ENCODE measurements around the gene HHLA2. TPM values are rescaled to one million over a fixed set of nuclear protein-coding genes. Genes with fewer than 3 reads are reported as not detected.

The HHLA2 gene
- total RNA-seq, 2 donors from 2014 or later, result not detected

DNA sequence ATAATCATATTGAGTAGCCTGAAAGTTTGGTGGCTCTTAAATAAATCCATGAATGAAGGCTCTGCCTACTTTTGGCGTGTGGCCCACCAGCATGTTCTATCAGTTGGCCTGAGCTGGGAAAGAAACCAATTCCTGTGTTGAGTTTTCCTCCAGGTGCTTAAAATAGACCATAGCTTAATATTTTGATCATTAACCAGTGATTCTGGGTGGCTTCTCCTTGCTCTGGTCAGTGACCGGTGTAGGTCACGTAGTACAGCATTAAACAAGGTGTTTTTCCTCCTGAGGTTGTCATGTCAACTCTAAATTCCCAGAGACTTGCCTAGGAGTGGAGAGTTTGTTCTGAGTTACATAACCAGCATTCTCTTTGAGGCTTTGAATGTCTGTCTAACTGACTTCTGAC, 1.3 kb downstream of the HHLA2 start:
- H3K9me3 ChIP-seq (ENCODE audit: control insufficient read depth, low read length), result no peaks in the 10 kb centered on the region
- no peak overlapping the region for H3K9ac ChIP-seq (ENCODE audit: extremely low read depth, low read length, poor library complexity, severe bottlenecking)
- H3K9me3 Mint-ChIP-seq, result no peaks in the 10 kb centered on the region
- no peaks in the 10 kb centered on the region for H3K36me3 ChIP-seq (ENCODE audit: control insufficient read depth, insufficient read depth, low read length)
- TF ChIP-seq, protein P1, sequence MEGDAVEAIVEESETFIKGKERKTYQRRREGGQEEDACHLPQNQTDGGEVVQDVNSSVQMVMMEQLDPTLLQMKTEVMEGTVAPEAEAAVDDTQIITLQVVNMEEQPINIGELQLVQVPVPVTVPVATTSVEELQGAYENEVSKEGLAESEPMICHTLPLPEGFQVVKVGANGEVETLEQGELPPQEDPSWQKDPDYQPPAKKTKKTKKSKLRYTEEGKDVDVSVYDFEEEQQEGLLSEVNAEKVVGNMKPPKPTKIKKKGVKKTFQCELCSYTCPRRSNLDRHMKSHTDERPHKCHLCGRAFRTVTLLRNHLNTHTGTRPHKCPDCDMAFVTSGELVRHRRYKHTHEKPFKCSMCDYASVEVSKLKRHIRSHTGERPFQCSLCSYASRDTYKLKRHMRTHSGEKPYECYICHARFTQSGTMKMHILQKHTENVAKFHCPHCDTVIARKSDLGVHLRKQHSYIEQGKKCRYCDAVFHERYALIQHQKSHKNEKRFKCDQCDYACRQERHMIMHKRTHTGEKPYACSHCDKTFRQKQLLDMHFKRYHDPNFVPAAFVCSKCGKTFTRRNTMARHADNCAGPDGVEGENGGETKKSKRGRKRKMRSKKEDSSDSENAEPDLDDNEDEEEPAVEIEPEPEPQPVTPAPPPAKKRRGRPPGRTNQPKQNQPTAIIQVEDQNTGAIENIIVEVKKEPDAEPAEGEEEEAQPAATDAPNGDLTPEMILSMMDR (conservative IDR thresholded peaks at IDR 0.05), result no peak
- H3K27me3 Mint-ChIP-seq (ENCODE audit: insufficient read depth), result no peaks in the 10 kb centered on the region
- H3K4me1 ChIP-seq (ENCODE audit: control insufficient read depth, insufficient read depth, low read length), result no peaks in the 10 kb centered on the region
- no peaks in the 10 kb centered on the region for H3K36me3 Mint-ChIP-seq (ENCODE audit: low read depth)
- H3K4me3 Mint-ChIP-seq, result no peak overlapping the region
- WGBS, 2 experiments (ENCODE audit: insufficient coverage in 1 of 2, insufficient read length in 1 of 2), result 94 to 100% methylated on average over 1 to 3 of the region's 3 CpGs
- H3K27me3 ChIP-seq (ENCODE audit: control insufficient read depth, insufficient read depth, low read length, poor library complexity, severe bottlenecking), result no peaks in the 10 kb centered on the region
- no peak overlapping the region for H3K4me3 ChIP-seq (ENCODE audit: low read length)
- no peak overlapping the region for H3K27ac ChIP-seq (ENCODE audit: low read depth, low read length)
- H3K4me1 Mint-ChIP-seq, result peaks cover 3% of the 10 kb centered on the region
- no peak overlapping the region for H3K27ac Mint-ChIP-seq
- no peak for DNase-seq

DNA sequence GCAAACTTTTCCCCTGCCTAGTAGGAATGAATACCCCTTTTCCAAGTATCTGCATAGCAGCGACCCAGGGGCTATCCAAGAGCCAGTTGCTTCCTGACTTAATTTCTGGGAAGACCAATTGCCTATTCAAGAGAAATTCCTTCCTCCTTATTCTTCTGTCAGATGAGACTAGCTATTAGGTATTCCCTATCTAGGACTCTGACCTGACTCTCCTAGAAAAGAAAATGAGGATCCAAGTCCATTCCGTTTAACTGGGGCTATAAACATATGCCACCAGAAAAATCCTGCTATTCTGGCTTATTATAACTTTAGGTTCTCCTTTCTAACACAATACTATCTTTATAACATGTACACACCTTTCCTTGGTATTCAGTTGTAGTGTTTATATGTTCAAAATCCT, 1.7 kb downstream of the HHLA2 start:
- Histone ChIP-seq H3K36me3 (ENCODE audit: control insufficient read depth, insufficient read depth, low read length) (no peaks in the 10 kb centered on the region), H3K4me1 (ENCODE audit: control insufficient read depth, insufficient read depth, low read length) (no peaks in the 10 kb centered on the region), H3K9me3 (ENCODE audit: control insufficient read depth, low read length) (no peaks in the 10 kb centered on the region), H3K9ac (ENCODE audit: extremely low read depth, low read length, poor library complexity, severe bottlenecking) (no peak overlapping the region), H3K4me3 (ENCODE audit: low read length) (no peak overlapping the region), H3K27me3 (ENCODE audit: control insufficient read depth, insufficient read depth, low read length, poor library complexity, severe bottlenecking) (no peaks in the 10 kb centered on the region), H3K27ac (ENCODE audit: low read depth, low read length) (no peak overlapping the region)
- TF ChIP-seq, protein P1 (conservative IDR thresholded peaks at IDR 0.05), result no peak
- Mint-ChIP-seq H3K9me3 (no peaks in the 10 kb centered on the region), H3K4me1 (peaks cover 3% of the 10 kb centered on the region), H3K36me3 (ENCODE audit: low read depth) (no peaks in the 10 kb centered on the region), H3K4me3 (no peak overlapping the region), H3K27ac (no peak overlapping the region), H3K27me3 (ENCODE audit: insufficient read depth) (no peaks in the 10 kb centered on the region)
- DNase-seq, result no peak
- WGBS, 2 experiments (ENCODE audit: insufficient coverage in 1 of 2, insufficient read length in 1 of 2), result 58 to 73% methylated on average over 1 to 2 of the region's 2 CpGs

- no peak overlapping the region for H3K27ac ChIP-seq (ENCODE audit: low read depth, low read length)
- H3K27me3 ChIP-seq (ENCODE audit: control insufficient read depth, insufficient read depth, low read length, poor library complexity, severe bottlenecking), result no peaks in the 10 kb centered on the region
- Mint-ChIP-seq H3K27me3 (ENCODE audit: insufficient read depth) (no peaks in the 10 kb centered on the region), H3K4me1 (peaks cover 3% of the 10 kb centered on the region), H3K9me3 (no peaks in the 10 kb centered on the region), H3K36me3 (ENCODE audit: low read depth) (no peaks in the 10 kb centered on the region), H3K4me3 (no peak overlapping the region), H3K27ac (no peak overlapping the region)
- no peak overlapping the region for H3K4me3 ChIP-seq (ENCODE audit: low read length)
- no peaks in the 10 kb centered on the region for H3K4me1 ChIP-seq (ENCODE audit: control insufficient read depth, insufficient read depth, low read length)
- H3K36me3 ChIP-seq (ENCODE audit: control insufficient read depth, insufficient read depth, low read length), result no peaks in the 10 kb centered on the region
- TF ChIP-seq, protein P1 (conservative IDR thresholded peaks at IDR 0.05), result no peak
- DNase-seq, result peak; percentile 51
- no peak overlapping the region for H3K9ac ChIP-seq (ENCODE audit: extremely low read depth, low read length, poor library complexity, severe bottlenecking)
- 68 to 85% methylated on average over 6 to 9 of the region's 9 CpGs for WGBS, 2 experiments (ENCODE audit: insufficient coverage in 1 of 2, insufficient read length in 1 of 2)
- H3K9me3 ChIP-seq (ENCODE audit: control insufficient read depth, low read length), result no peaks in the 10 kb centered on the region
Measured at GRCh38 chr3:108300103-108300849, 3.9 kb downstream of the HHLA2 start.
